DOHH2 (cell line): ENCODE results near the gene NDP.

ENCODE experiments used
- H3F3A ChIP-seq: fragments of 200-600 bp; sonication (generic), shearing (Covaris generic); 2 replicates; pipeline ENCODE4 v1.6.0; 2016; ENCODE audit warnings: antibody characterized with exemption, mild to moderate bottlenecking; ENCODE audit not compliant: control insufficient read depth, insufficient read depth
- H3K27ac ChIP-seq: fragments of 200-600 bp; sonication (generic); 2 replicates; pipeline ENCODE4 v1.5.1; 2014; ENCODE audit warnings: low read depth, mild to moderate bottlenecking, low read length, moderate library complexity
- H3K27me3 ChIP-seq: fragments of 200-600 bp; sonication (generic); 2 replicates; pipeline ENCODE4 v1.6.1; 2014; ENCODE audit warnings: mild to moderate bottlenecking, low read length, mixed read lengths; ENCODE audit not compliant: control insufficient read depth
- H3K36me3 ChIP-seq: fragments of 200-600 bp; sonication (generic); 2 replicates; pipeline ENCODE4 v1.6.1; 2014; ENCODE audit warnings: mild to moderate bottlenecking, low read length, moderate library complexity, mixed read lengths; ENCODE audit not compliant: control insufficient read depth
- H3K4me1 ChIP-seq: fragments of 200-600 bp; sonication (generic); 2 replicates; pipeline ENCODE4 v1.6.1; 2014; ENCODE audit warnings: mild to moderate bottlenecking, low read length, mixed read lengths; ENCODE audit not compliant: control insufficient read depth
- H3K4me2 ChIP-seq: fragments of 200-600 bp; sonication (generic); 2 replicates; pipeline ENCODE4 v1.6.0; 2014; ENCODE audit warnings: mild to moderate bottlenecking, low read length, moderate library complexity
- H3K4me3 ChIP-seq: fragments of 200-600 bp; sonication (generic); 2 replicates; pipeline ENCODE4 v1.5.1; 2014; ENCODE audit warnings: mild to moderate bottlenecking, low read length, mixed read lengths
- H3K79me2 ChIP-seq: fragments of 200-600 bp; sonication (generic); 2 replicates; pipeline ENCODE4 v1.6.1; 2014; ENCODE audit warnings: mild to moderate bottlenecking, low read length, mixed read lengths; ENCODE audit not compliant: control insufficient read depth
- H3K9me2 ChIP-seq: fragments of 200-600 bp; sonication (generic); replicated peaks from 2 replicates; pipeline ENCODE4 v1.6.1; 2014; ENCODE audit warnings: mild to moderate bottlenecking, low read length, mixed read lengths; ENCODE audit not compliant: control insufficient read depth
- H3K9me3 ChIP-seq: fragments of 200-600 bp; sonication (generic); 2 replicates; pipeline ENCODE4 v1.6.1; 2014; ENCODE audit warnings: antibody characterized with exemption, low read length, mixed read lengths; ENCODE audit not compliant: control insufficient read depth, insufficient read depth
- H4K20me1 ChIP-seq: fragments of 200-600 bp; sonication (generic); 2 replicates; pipeline ENCODE4 v1.6.0; 2014; ENCODE audit warnings: low read depth, mild to moderate bottlenecking, antibody characterized with exemption, low read length, moderate library complexity; ENCODE audit not compliant: control insufficient read depth, insufficient read depth
- CTCF ChIP-seq: fragments of 200-600 bp; sonication (generic); IDR thresholded peaks from one replicate; pipeline ENCODE4 v1.5.1; 2014; ENCODE audit warnings: antibody characterized with exemption, mild to moderate bottlenecking, low read depth, low read length; ENCODE audit not compliant: poor library complexity, severe bottlenecking
- EZH2phosphoT487 ChIP-seq: fragments of 200-600 bp; sonication (generic); IDR thresholded peaks from 2 replicates; pipeline ENCODE4 v1.6.1; 2017; ENCODE audit warnings: borderline replicate concordance, mild to moderate bottlenecking, antibody characterized with exemption, low read length, moderate library complexity, mixed read lengths

Gene NDP

GRCh38 chrX:43964936-43965335 is 8.3 kb downstream of the NDP start:
- no peak overlapping the region for H3K4me2 ChIP-seq
- H3K27ac ChIP-seq: no peak overlapping the region
- H3K9me2 ChIP-seq: no peaks in the 10 kb centered on the region
- no peak for TF ChIP-seq CTCF
- TF ChIP-seq EZH2phosphoT487: no peak
- no peaks in the 10 kb centered on the region for H4K20me1 ChIP-seq
- no peaks in the 10 kb centered on the region for H3F3A ChIP-seq
- H3K4me3 ChIP-seq: no peak overlapping the region
- no peaks in the 10 kb centered on the region for H3K9me3 ChIP-seq
- H3K36me3 ChIP-seq: no peaks in the 10 kb centered on the region
- no peaks in the 10 kb centered on the region for H3K27me3 ChIP-seq
- no peaks in the 10 kb centered on the region for H3K4me1 ChIP-seq
- no peaks in the 10 kb centered on the region for H3K79me2 ChIP-seq

- H3F3A ChIP-seq: no peaks in the 10 kb centered on the region
- no peaks in the 10 kb centered on the region for H4K20me1 ChIP-seq
- H3K4me1 ChIP-seq: no peaks in the 10 kb centered on the region
- H3K9me3 ChIP-seq: no peaks in the 10 kb centered on the region
- H3K27me3 ChIP-seq: no peaks in the 10 kb centered on the region
- H3K36me3 ChIP-seq: no peaks in the 10 kb centered on the region
- no peak overlapping the region for H3K27ac ChIP-seq
- no peaks in the 10 kb centered on the region for H3K9me2 ChIP-seq
- no peak overlapping the region for H3K4me3 ChIP-seq
- H3K4me2 ChIP-seq: no peak overlapping the region
- TF ChIP-seq CTCF (no peak), EZH2phosphoT487 (no peak)
- H3K79me2 ChIP-seq: no peaks in the 10 kb centered on the region
Measured at GRCh38 chrX:43963726-43964125, 9.5 kb downstream of the NDP start.

GRCh38 chrX:43962636-43963035 is 10.6 kb downstream of the NDP start:
- Histone ChIP-seq H3K4me2 (no peak overlapping the region), H3F3A (no peaks in the 10 kb centered on the region), H3K4me1 (no peaks in the 10 kb centered on the region), H3K9me3 (no peaks in the 10 kb centered on the region), H3K27me3 (no peaks in the 10 kb centered on the region), H3K27ac (no peak overlapping the region), H3K36me3 (no peaks in the 10 kb centered on the region), H4K20me1 (no peaks in the 10 kb centered on the region), H3K9me2 (no peaks in the 10 kb centered on the region), H3K79me2 (no peaks in the 10 kb centered on the region), H3K4me3 (no peak overlapping the region)
- no peak for TF ChIP-seq CTCF
- TF ChIP-seq EZH2phosphoT487: no peak

GRCh38 chrX:43961699-43962098 is 11.5 kb downstream of the NDP start:
- Histone ChIP-seq H3K4me2 (no peak overlapping the region), H3K9me2 (no peaks in the 10 kb centered on the region)
- TF ChIP-seq CTCF (peak; percentile 19), EZH2phosphoT487 (no peak)

More at GRCh38 chrX:43961699-43962098, 11.5 kb downstream of the NDP start:
- H3K4me1 ChIP-seq: no peaks in the 10 kb centered on the region
- no peak overlapping the region for H3K27ac ChIP-seq
- no peaks in the 10 kb centered on the region for H3F3A ChIP-seq
- H3K9me3 ChIP-seq: no peaks in the 10 kb centered on the region
- no peaks in the 10 kb centered on the region for H3K27me3 ChIP-seq
- no peaks in the 10 kb centered on the region for H3K79me2 ChIP-seq
- H3K4me3 ChIP-seq: no peak overlapping the region
- no peaks in the 10 kb centered on the region for H4K20me1 ChIP-seq
- no peaks in the 10 kb centered on the region for H3K36me3 ChIP-seq
